ENCODE results near the gene SMTNL2. TPM values are rescaled to one million over a fixed set of nuclear protein-coding genes. Genes with fewer than 3 reads are reported as not detected.
"Not testable (repeated sequence)": the region's sequence is repeated elsewhere in the genome, so short reads cannot be mapped to it uniquely, and the experiment has no call there.

The SMTNL2 gene
- total and polyA plus RNA-seq, 2 donors: 0.57 to 1.6 TPM

DNA sequence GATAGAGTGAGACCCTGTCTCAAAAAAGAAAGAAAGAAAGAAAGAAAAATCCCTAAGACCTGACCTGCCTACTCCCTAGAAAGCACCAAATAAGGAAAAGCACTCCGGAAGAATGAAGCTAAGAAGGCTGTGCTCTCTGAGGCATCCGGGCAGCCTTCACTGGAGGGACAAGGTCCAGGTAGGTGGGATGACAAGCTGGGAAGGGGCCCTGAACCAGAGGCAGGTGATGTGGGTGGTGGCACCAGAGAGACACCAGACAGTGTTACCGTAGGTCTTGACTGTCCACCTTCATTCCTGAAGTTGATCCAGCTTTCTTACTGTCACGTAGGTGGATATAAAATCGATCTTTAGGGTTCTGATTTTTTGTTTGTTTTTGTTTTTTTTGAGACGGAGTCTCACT lies 26.3 kb downstream of the SMTNL2 start:
- WGBS: 97% methylated on average over 6 of the region's 6 CpGs
- no peak overlapping the region for H3K27ac ChIP-seq (ENCODE audit: low read depth in 1 of 2, low read length in 1 of 2)
- DNase-seq (ENCODE audit: low read depth in 6 of 9, low spot score in 9 of 9): no peak
- no peaks in the 10 kb centered on the region for H3K9me3 ChIP-seq (ENCODE audit: control insufficient read depth in 2 of 2, insufficient read depth in 1 of 2, low read length in 1 of 2)
- H3K27me3 ChIP-seq (ENCODE audit: control insufficient read depth in 2 of 2, insufficient read depth in 1 of 2, low read length in 1 of 2): peaks cover 0 to 12% of the 10 kb centered on the region in 2 donors
- no peaks in the 10 kb centered on the region for H3K36me3 ChIP-seq (ENCODE audit: control insufficient read depth in 2 of 2, insufficient read depth in 2 of 2, low read length in 1 of 2)
- no peak overlapping the region for H3K4me3 ChIP-seq (ENCODE audit: low read length in 2 of 2)
- peaks cover 0 to 8% of the 10 kb centered on the region in 2 donors for H3K4me1 ChIP-seq (ENCODE audit: control insufficient read depth in 2 of 2, insufficient read depth in 2 of 2, low read length in 2 of 2)

GRCh38 chr17:4616476-4616875 lies 32.1 kb downstream of the SMTNL2 start:
- H3K27ac ChIP-seq (ENCODE audit: low read depth in 1 of 2, low read length in 1 of 2): no peak overlapping the region
- no peak overlapping the region for H3K4me3 ChIP-seq (ENCODE audit: low read length in 2 of 2)
- no peaks in the 10 kb centered on the region for H3K4me1 ChIP-seq (ENCODE audit: control insufficient read depth in 2 of 2, insufficient read depth in 2 of 2, low read length in 2 of 2)
- peaks cover 0 to 4% of the 10 kb centered on the region in 2 donors for H3K27me3 ChIP-seq (ENCODE audit: control insufficient read depth in 2 of 2, insufficient read depth in 1 of 2, low read length in 1 of 2)
- DNase-seq (ENCODE audit: low read depth in 6 of 9, low spot score in 9 of 9): no peak
- H3K9me3 ChIP-seq (ENCODE audit: control insufficient read depth in 2 of 2, insufficient read depth in 1 of 2, low read length in 1 of 2): no peaks in the 10 kb centered on the region
- no peaks in the 10 kb centered on the region for H3K36me3 ChIP-seq (ENCODE audit: control insufficient read depth in 2 of 2, insufficient read depth in 2 of 2, low read length in 1 of 2)
- 94% methylated on average over 9 of the region's 9 CpGs for WGBS

GRCh38 chr17:4617090-4617489 lies 32.8 kb downstream of the SMTNL2 start:
- Histone ChIP-seq H3K27ac (ENCODE audit: low read depth in 1 of 2, low read length in 1 of 2) (no peak overlapping the region), H3K27me3 (ENCODE audit: control insufficient read depth in 2 of 2, insufficient read depth in 1 of 2, low read length in 1 of 2) (peaks cover 0 to 4% of the 10 kb centered on the region in 2 donors), H3K36me3 (ENCODE audit: control insufficient read depth in 2 of 2, insufficient read depth in 2 of 2, low read length in 1 of 2) (no peaks in the 10 kb centered on the region), H3K9me3 (ENCODE audit: control insufficient read depth in 2 of 2, insufficient read depth in 1 of 2, low read length in 1 of 2) (peaks cover 0 to 4% of the 10 kb centered on the region in 2 donors), H3K4me3 (ENCODE audit: low read length in 2 of 2) (no peak overlapping the region), H3K4me1 (ENCODE audit: control insufficient read depth in 2 of 2, insufficient read depth in 2 of 2, low read length in 2 of 2) (no peaks in the 10 kb centered on the region)
- 94% methylated on average over 17 of the region's 17 CpGs for WGBS
- no peak for DNase-seq (ENCODE audit: low read depth in 6 of 9, low spot score in 9 of 9)

GRCh38 chr17:4617590-4618351 lies 33.4 kb downstream of the SMTNL2 start:
- H3K36me3 ChIP-seq (ENCODE audit: control insufficient read depth in 2 of 2, insufficient read depth in 2 of 2, low read length in 1 of 2): no peaks in the 10 kb centered on the region
- H3K27ac ChIP-seq (ENCODE audit: low read depth in 1 of 2, low read length in 1 of 2): no peak overlapping the region
- no peaks in the 10 kb centered on the region for H3K4me1 ChIP-seq (ENCODE audit: control insufficient read depth in 2 of 2, insufficient read depth in 2 of 2, low read length in 2 of 2)
- WGBS: 76% methylated on average over 15 of the region's 15 CpGs
- H3K27me3 ChIP-seq (ENCODE audit: control insufficient read depth in 2 of 2, insufficient read depth in 1 of 2, low read length in 1 of 2): peaks cover 0 to 4% of the 10 kb centered on the region in 2 donors
- H3K4me3 ChIP-seq (ENCODE audit: low read length in 2 of 2): no peak overlapping the region
- DNase-seq (ENCODE audit: low read depth in 6 of 9, low spot score in 9 of 9): no peak
- H3K9me3 ChIP-seq (ENCODE audit: control insufficient read depth in 2 of 2, insufficient read depth in 1 of 2, low read length in 1 of 2): peaks cover 0 to 8% of the 10 kb centered on the region in 2 donors

GRCh38 chr17:4620531-4621101 lies 36.3 kb downstream of the SMTNL2 start:
- Histone ChIP-seq H3K9me3 (ENCODE audit: control insufficient read depth in 2 of 2, insufficient read depth in 1 of 2, low read length in 1 of 2) (peaks cover 0 to 8% of the 10 kb centered on the region in 2 donors), H3K4me1 (ENCODE audit: control insufficient read depth in 2 of 2, insufficient read depth in 2 of 2, low read length in 2 of 2) (no peaks in the 10 kb centered on the region), H3K36me3 (ENCODE audit: control insufficient read depth in 2 of 2, insufficient read depth in 2 of 2, low read length in 1 of 2) (no peaks in the 10 kb centered on the region), H3K27ac (ENCODE audit: low read depth in 1 of 2, low read length in 1 of 2) (no peak overlapping the region), H3K4me3 (ENCODE audit: low read length in 2 of 2) (no peak overlapping the region), H3K27me3 (ENCODE audit: control insufficient read depth in 2 of 2, insufficient read depth in 1 of 2, low read length in 1 of 2) (peaks cover 0 to 13% of the 10 kb centered on the region in 2 donors)
- WGBS: 98% methylated on average over 4 of the region's 4 CpGs
- DNase-seq (ENCODE audit: low read depth in 6 of 9, low spot score in 9 of 9): no peak

GRCh38 chr17:4622375-4622774 lies 38.0 kb downstream of the SMTNL2 start:
- no peaks in the 10 kb centered on the region for H3K4me1 ChIP-seq (ENCODE audit: control insufficient read depth in 2 of 2, insufficient read depth in 2 of 2, low read length in 2 of 2)
- H3K9me3 ChIP-seq (ENCODE audit: control insufficient read depth in 2 of 2, insufficient read depth in 1 of 2, low read length in 1 of 2): peaks cover 0 to 8% of the 10 kb centered on the region in 2 donors
- H3K4me3 ChIP-seq (ENCODE audit: low read length in 2 of 2): no peak overlapping the region
- whole genome bisulfite sequencing: 100% methylated on average over 1 of the region's 1 CpG
- no peak overlapping the region for H3K27ac ChIP-seq (ENCODE audit: low read depth in 1 of 2, low read length in 1 of 2)
- no peaks in the 10 kb centered on the region for H3K36me3 ChIP-seq (ENCODE audit: control insufficient read depth in 2 of 2, insufficient read depth in 2 of 2, low read length in 1 of 2)
- peaks cover 0 to 14% of the 10 kb centered on the region in 2 donors for H3K27me3 ChIP-seq (ENCODE audit: control insufficient read depth in 2 of 2, insufficient read depth in 1 of 2, low read length in 1 of 2)
- no peak for DNase-seq (ENCODE audit: low read depth in 6 of 9, low spot score in 9 of 9)

- 90% methylated on average over 2 of the region's 2 CpGs for WGBS
- Histone ChIP-seq H3K9me3 (ENCODE audit: control insufficient read depth in 2 of 2, insufficient read depth in 1 of 2, low read length in 1 of 2) (peaks cover 0 to 8% of the 10 kb centered on the region in 2 donors), H3K4me1 (ENCODE audit: control insufficient read depth in 2 of 2, insufficient read depth in 2 of 2, low read length in 2 of 2) (no peaks in the 10 kb centered on the region), H3K4me3 (ENCODE audit: low read length in 2 of 2) (no peak overlapping the region), H3K36me3 (ENCODE audit: control insufficient read depth in 2 of 2, insufficient read depth in 2 of 2, low read length in 1 of 2) (no peaks in the 10 kb centered on the region), H3K27ac (ENCODE audit: low read depth in 1 of 2, low read length in 1 of 2) (no peak overlapping the region), H3K27me3 (ENCODE audit: control insufficient read depth in 2 of 2, insufficient read depth in 1 of 2, low read length in 1 of 2) (peaks cover 0 to 16% of the 10 kb centered on the region in 2 donors)
- no peak for DNase-seq (ENCODE audit: low read depth in 6 of 9, low spot score in 9 of 9)
These were observed 38.9 kb downstream of the SMTNL2 start for GRCh38 chr17:4623249-4623648.

DNA sequence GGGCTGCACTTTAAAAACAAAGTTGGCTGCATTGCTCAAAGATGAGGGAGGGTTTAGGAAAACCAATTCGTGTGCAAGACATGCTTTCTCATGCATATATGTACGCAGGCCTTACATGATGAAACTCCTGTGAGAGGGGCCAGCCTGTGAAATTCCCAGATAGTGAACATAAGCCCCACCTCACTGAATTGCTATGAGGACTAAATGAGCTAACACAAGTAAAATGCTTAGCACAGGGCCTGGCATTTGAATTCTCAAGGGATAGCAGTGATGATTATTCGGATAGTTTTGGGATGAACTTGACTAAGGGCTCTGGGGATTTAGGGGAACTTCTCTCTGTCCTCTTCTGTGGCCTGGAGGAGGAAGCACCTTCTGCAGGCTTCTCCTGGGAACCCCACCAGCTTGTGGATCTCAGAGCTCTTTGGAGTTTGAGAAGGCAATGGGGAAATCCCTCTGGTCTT lies 40.2 kb downstream of the SMTNL2 start:
- 86% methylated on average over 3 of the region's 3 CpGs for WGBS
- not testable (repeated sequence) for H3K4me3 ChIP-seq (ENCODE audit: low read length in 2 of 2); H3K36me3 ChIP-seq (ENCODE audit: control insufficient read depth in 2 of 2, insufficient read depth in 2 of 2, low read length in 1 of 2); H3K9me3 ChIP-seq (ENCODE audit: control insufficient read depth in 2 of 2, insufficient read depth in 1 of 2, low read length in 1 of 2); H3K27ac ChIP-seq (ENCODE audit: low read depth in 1 of 2, low read length in 1 of 2); DNase-seq (ENCODE audit: low read depth in 6 of 9, low spot score in 9 of 9); H3K4me1 ChIP-seq (ENCODE audit: control insufficient read depth in 2 of 2, insufficient read depth in 2 of 2, low read length in 2 of 2)
- H3K27me3 ChIP-seq (ENCODE audit: control insufficient read depth in 2 of 2, insufficient read depth in 1 of 2, low read length in 1 of 2): peaks cover 0 to 16% of the 10 kb centered on the region in 2 donors

DNA sequence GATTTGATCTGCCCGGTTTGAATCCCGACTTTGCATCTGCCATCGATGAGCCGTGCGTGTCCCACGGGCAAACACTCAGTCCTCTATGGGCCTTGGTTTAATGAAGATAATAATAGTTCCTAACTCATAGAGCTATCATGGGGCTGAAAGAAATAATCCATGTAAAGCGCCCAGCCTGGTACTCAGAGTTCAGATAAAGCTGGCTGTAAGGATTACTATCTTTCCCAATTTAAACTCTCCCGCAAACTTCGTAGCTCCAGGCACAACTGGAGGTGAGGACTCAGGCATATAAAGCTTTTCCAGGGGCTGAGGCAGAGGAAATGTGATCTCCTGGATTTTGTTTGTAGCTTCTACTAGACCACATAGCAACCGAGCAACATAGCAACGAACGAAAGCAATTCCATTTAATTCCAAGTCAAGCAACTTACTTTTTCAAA lies 40.9 kb downstream of the SMTNL2 start:
- H3K9me3 ChIP-seq (ENCODE audit: control insufficient read depth in 2 of 2, insufficient read depth in 1 of 2, low read length in 1 of 2): peaks cover 0 to 8% of the 10 kb centered on the region in 2 donors
- H3K36me3 ChIP-seq (ENCODE audit: control insufficient read depth in 2 of 2, insufficient read depth in 2 of 2, low read length in 1 of 2): no peaks in the 10 kb centered on the region
- no peaks in the 10 kb centered on the region for H3K4me1 ChIP-seq (ENCODE audit: control insufficient read depth in 2 of 2, insufficient read depth in 2 of 2, low read length in 2 of 2)
- H3K4me3 ChIP-seq (ENCODE audit: low read length in 2 of 2): no peak overlapping the region
- 97% methylated on average over 12 of the region's 12 CpGs for WGBS
- no peak for DNase-seq (ENCODE audit: low read depth in 6 of 9, low spot score in 9 of 9)
- no peak overlapping the region for H3K27ac ChIP-seq (ENCODE audit: low read depth in 1 of 2, low read length in 1 of 2)
- peaks cover 0 to 16% of the 10 kb centered on the region in 2 donors for H3K27me3 ChIP-seq (ENCODE audit: control insufficient read depth in 2 of 2, insufficient read depth in 1 of 2, low read length in 1 of 2)

Data from thymus (tissue), 11 donors.